Heart left ventricle (tissue), 16 donors: ENCODE results near the gene SCARB1. TPM values are rescaled to one million over a fixed set of nuclear protein-coding genes. Genes with fewer than 3 reads are reported as not detected.

Experiments used
- ATAC-seq, 4 donors: fragments of 200-7000 bp; cut with Tn5 transposase; one replicate each; pipeline ENCODE4 v1.9.1; 2020 to 2022; ENCODE audit warnings: moderate library complexity in 4 of 4, mild to moderate bottlenecking in 3 of 4, moderate number of reproducible peaks in 1 of 4
- DNase-seq, 5 donors: peaks; one replicate each; pipeline ENCODE4 v3.0.0-alpha.2; 2020
- H3K27ac ChIP-seq, 12 donors: fragments of 200-600 bp; sonication (generic) in 4 of 12; one replicate each; pipeline versions ENCODE4 v1.5.0 to v1.8.0; 2016 to 2022; ENCODE audit warnings: mild to moderate bottlenecking in 2 of 12
- H3K27me3 ChIP-seq, 9 donors: fragments of 200-600 bp; sonication (generic) in 2 of 9; one replicate each; pipeline versions ENCODE4 v1.5.1 to v1.8.0; 2016 to 2022; ENCODE audit warnings: mild to moderate bottlenecking in 3 of 9
- H3K36me3 ChIP-seq, 9 donors: fragments of 200-600 bp; sonication (generic) in 2 of 9; one replicate each; pipeline versions ENCODE4 v1.5.0 to v1.8.0; 2018 to 2022; ENCODE audit warnings: mild to moderate bottlenecking in 2 of 9
- H3K4me1 ChIP-seq, 12 donors: fragments of 200-600 bp; sonication (generic) in 4 of 12; one replicate each; pipeline versions ENCODE4 v1.5.0 to v1.8.0; 2016 to 2022; ENCODE audit warnings: mild to moderate bottlenecking in 3 of 12
- H3K4me3 ChIP-seq, 12 donors: fragments of 200-600 bp; sonication (generic) in 4 of 12; one replicate each; pipeline versions ENCODE4 v1.5.0 to v1.8.0; 2017 to 2022; ENCODE audit warnings: mild to moderate bottlenecking in 9 of 12, moderate library complexity in 4 of 12
- H3K9me3 ChIP-seq, 12 donors: fragments of 200-600 bp; sonication (generic) in 4 of 12; one replicate each; pipeline versions ENCODE4 v1.5.0 to v1.8.0; 2016 to 2022; ENCODE audit warnings: mild to moderate bottlenecking in 1 of 12
- POLR2A ChIP-seq, 2 donors: fragments of 450-650 bp; IDR thresholded peaks; one replicate each; pipeline ENCODE4 v1.6.1; 2017; ENCODE audit warnings: antibody characterized with exemption in 2 of 2, mild to moderate bottlenecking in 2 of 2, moderate library complexity in 2 of 2
- WGBS, 4 donors: extraction: QIAGEN DNeasy Blood & Tissue Kit in 2 of 4; methylation state at CpG; one replicate each; pipeline versions ENCODE4 v1.1.5 to v1.1.7; 2013 to 2018; 5-methylcytosine and 5-hydroxymethylcytosine counted together
- intact Hi-C, 10 donors: fragments of 100-400 bp; cut with DNase I; formaldehyde crosslinking; loops; one replicate each; pipeline versions ENCODE4 v1.11.1 to v1.14.2; 2022
- polyA plus RNA-seq, 2 donors: library from polyadenylated mRNA; stranded (reverse); fragments of 200-250 nt; gene quantifications; one replicate each; pipeline ENCODE4 v1.2.3, GENCODE V29; 2013
- total RNA-seq, 9 donors: library from RNA; depleted of rRNA in 2 of 9; stranded (reverse); fragments of >200 nt in 2 of 9; fragmentation: NEBNext Ultra II Directional in 3 of 9; extraction: Animal tissue kit (Norgen Biotek cat#: 25700) in 3 of 9; gene quantifications; one replicate each; pipeline versions ENCODE4 v1.1.0 to v1.2.4, GENCODE V29; 2016 to 2023
- TF ChIP-seq, protein P1 (sequence below), 12 donors: fragments of 200-600 bp; sonication (generic) in 4 of 12; IDR thresholded peaks; one replicate each; pipeline versions ENCODE4 v1.5.0 to v1.8.0; 2018 to 2022; ENCODE audit warnings: antibody characterized with exemption in 12 of 12, mild to moderate bottlenecking in 5 of 12
- donor health status: ischemic (EF 13 %, LVEDD 7.1; RV severe dilation, severe dysfunction).
- donor health status: healthy with polysubstance abuse.
- donor health status: DM: no; HTN: yes; CAD: no.
- donor health status: DM: no; HTN: no; CAD: no.
- donor health status: ischemic (EF 25% LVEDD 6.9; RV normal size, moderate dysfunction).
- donor health status: ischemic (EF 25% LVEDD 5.7; RV mildly dilated, moderate dysfunction).
- donor health status: healthy.
- donor health status: DM: yes; HTN: yes; CAD: no.
- donor health status: ischemic (EF 35%, LVEDD 5.7; RV mildly dilated, moderate dysfunction).
- donor health status: nonischemic (EF 11% LVEDD 7.7; RV severe dilation, severe dysfunction).
- donor health status: DM: yes; HTN: yes; CAD: no.
- donor health status: PGD.
- donor health status: ischemic (EF 29% LVEDD 5.4; RV normal size, mild dysfunction).
- donor health status: nonischemic (EF 23%, LVEDD 6.1; RV moderate dilation, normal function).

The SCARB1 gene
- total and polyA plus RNA-seq, 11 donors: 6.9 to 21.7 (median 14.0) TPM

DNA sequence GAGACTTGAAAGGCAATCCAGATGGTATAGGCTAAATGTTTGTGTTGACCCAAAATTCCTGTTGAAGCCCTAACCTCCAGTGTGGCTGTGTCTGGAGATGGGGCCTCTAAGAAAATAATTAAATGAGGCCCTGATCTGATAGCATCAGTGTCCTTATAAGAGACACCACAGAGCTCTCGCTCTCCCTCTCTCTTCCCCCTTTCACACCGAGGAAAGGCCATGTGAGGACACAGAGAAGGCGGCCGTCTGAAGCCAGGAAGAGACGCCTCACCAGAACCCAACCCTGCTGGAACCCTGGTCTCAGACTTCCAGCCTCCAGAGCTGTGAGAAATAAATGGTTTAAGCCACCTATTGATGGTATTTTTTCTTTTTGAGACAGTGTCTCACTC, 87.5 kb downstream of the SCARB1 start:
- peaks cover 0 to 33% (median 5%) of the 10 kb centered on the region in 12 donors for H3K4me1 ChIP-seq

DNA sequence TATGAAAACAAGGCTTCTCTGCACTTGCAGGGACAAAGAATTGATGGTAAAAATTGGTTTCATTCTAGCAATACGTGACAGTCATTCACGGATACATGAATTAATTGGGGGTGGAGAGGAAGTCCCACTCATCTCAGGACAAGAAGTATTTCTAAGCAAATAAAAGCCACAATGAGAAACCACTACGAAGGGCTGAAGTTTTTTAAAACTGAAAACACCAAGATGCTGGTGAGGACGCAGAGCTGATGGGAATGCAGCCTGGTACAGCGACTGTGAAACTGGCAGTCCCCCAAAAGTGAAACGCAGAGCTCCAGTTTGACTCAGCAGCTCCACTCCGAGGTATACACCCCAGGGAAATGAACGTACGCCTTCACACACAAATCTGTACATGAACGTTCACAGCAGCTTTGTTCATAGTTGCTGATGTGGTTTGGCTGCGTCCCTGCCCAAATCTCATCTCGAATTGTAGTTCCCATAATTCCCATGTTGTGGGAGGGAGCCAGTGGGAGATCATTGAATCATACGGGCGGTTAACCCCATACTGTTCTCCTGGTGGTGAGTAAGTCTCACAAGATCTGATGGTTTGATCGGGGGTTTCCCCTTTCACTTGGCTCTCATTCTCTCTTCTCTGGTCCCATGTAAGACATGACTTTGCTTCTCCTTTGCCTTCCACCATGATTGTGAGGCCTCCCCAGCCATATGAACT, 89.0 kb downstream of the SCARB1 start:
- intact Hi-C loops: loop anchor here (5.0 to 10.0 kb wide), 8 partner anchors 430 to 870 kb away; no protein-coding TSS in a partner anchor
- 37 to 59% (median 54%) methylated on average over 15 of the region's 15 CpGs for WGBS, 4 donors

More for the DNA sequence above, 87.5 kb downstream of the SCARB1 start:
- no peaks in the 10 kb centered on the region for H3K27me3 ChIP-seq
- ATAC-seq (no peak), DNase-seq (no peak)
- TF ChIP-seq, protein P1, sequence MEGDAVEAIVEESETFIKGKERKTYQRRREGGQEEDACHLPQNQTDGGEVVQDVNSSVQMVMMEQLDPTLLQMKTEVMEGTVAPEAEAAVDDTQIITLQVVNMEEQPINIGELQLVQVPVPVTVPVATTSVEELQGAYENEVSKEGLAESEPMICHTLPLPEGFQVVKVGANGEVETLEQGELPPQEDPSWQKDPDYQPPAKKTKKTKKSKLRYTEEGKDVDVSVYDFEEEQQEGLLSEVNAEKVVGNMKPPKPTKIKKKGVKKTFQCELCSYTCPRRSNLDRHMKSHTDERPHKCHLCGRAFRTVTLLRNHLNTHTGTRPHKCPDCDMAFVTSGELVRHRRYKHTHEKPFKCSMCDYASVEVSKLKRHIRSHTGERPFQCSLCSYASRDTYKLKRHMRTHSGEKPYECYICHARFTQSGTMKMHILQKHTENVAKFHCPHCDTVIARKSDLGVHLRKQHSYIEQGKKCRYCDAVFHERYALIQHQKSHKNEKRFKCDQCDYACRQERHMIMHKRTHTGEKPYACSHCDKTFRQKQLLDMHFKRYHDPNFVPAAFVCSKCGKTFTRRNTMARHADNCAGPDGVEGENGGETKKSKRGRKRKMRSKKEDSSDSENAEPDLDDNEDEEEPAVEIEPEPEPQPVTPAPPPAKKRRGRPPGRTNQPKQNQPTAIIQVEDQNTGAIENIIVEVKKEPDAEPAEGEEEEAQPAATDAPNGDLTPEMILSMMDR (IDR thresholded peaks at IDR 0.05): no peak
- TF ChIP-seq POLR2A (IDR thresholded peaks at IDR 0.05): no peak
- 76 to 90% (median 85%) methylated on average over 5 of the region's 5 CpGs for WGBS, 4 donors
- intact Hi-C loops: loop anchor here in 6 of 10 donors (10.0 kb wide), 4 partner anchors 431 to 871 kb away; no protein-coding TSS in a partner anchor
- H3K9me3 ChIP-seq: no peaks in the 10 kb centered on the region
- H3K36me3 ChIP-seq: no peaks in the 10 kb centered on the region
- no peak overlapping the region for H3K4me3 ChIP-seq
- no peak overlapping the region for H3K27ac ChIP-seq

DNA sequence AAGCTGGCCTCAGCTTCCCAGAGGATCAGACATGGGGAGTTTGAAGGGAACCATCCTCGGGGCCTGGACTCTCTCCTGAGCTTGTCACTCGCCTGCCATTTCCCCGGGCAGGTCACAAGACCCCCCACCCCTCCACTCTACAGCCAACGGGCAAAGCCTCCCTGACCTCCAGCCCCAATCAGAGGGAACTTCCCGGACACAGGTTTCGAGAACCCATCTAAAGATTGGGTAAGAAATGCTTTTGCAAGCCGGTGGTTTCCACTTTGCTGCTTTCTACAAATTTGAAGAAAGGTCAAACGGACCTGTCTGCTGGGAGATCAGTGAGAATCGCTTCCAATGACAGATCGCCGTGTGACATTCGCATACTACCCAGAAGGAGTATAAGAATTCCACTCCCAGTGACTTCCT, 89.6 kb downstream of the SCARB1 start:
- Histone ChIP-seq H3K27me3 (no peaks in the 10 kb centered on the region), H3K9me3 (no peaks in the 10 kb centered on the region), H3K4me1 (peaks cover 0 to 33% (median 5%) of the 10 kb centered on the region in 12 donors), H3K36me3 (no peaks in the 10 kb centered on the region), H3K27ac (peak overlapping the region in 1 of 12 donors; percentile 78), H3K4me3 (peak overlapping the region in 3 of 12 donors; percentile 22 to 45 (median 37))
- intact Hi-C loops: loop anchor here (5.0 to 10.0 kb wide), 8 partner anchors 429 to 869 kb away; no protein-coding TSS in a partner anchor
- 56 to 61% (median 59%) methylated on average over 12 of the region's 12 CpGs for WGBS, 4 donors
- ATAC-seq (no peak), DNase-seq (no peak)
- TF ChIP-seq, protein P1 (IDR thresholded peaks at IDR 0.05): no peak
- TF ChIP-seq POLR2A (IDR thresholded peaks at IDR 0.05): no peak

More for the DNA sequence above, 89.0 kb downstream of the SCARB1 start:
- peak overlapping the region in 1 of 12 donors; percentile 78 for H3K27ac ChIP-seq
- DNase-seq (no peak), ATAC-seq (peak in 2 of 4 donors; percentile 11 to 45)
- peaks cover 0 to 33% (median 5%) of the 10 kb centered on the region in 12 donors for H3K4me1 ChIP-seq
- no peaks in the 10 kb centered on the region for H3K27me3 ChIP-seq
- no peak for TF ChIP-seq POLR2A (IDR thresholded peaks at IDR 0.05)
- TF ChIP-seq, protein P1 (IDR thresholded peaks at IDR 0.05): no peak
- peak overlapping the region in 7 of 12 donors; percentile 10 to 45 (median 22) for H3K4me3 ChIP-seq
- no peaks in the 10 kb centered on the region for H3K36me3 ChIP-seq
- H3K9me3 ChIP-seq: no peaks in the 10 kb centered on the region
